GM18498 (cell line): Measurements from ENCODE around the gene ANO1.
"Not testable (repeated sequence)": the region's sequence is repeated elsewhere in the genome, so short reads cannot be mapped to it uniquely, and the experiment has no call there.

Source experiments
- ATAC-seq: cut with Tn5 transposase; IDR thresholded peaks from one replicate; pipeline ENCODE4 v1.9.1; 2021; ENCODE audit warnings: mild to moderate bottlenecking, moderate library complexity; ENCODE audit not compliant: unreplicated experiment

Gene ANO1

GRCh38 chr11:70204466-70204799 is 126.3 kb downstream of the ANO1 start:
- ATAC-seq, result no peak

GRCh38 chr11:70205049-70205725 is 127.1 kb downstream of the ANO1 start:
- ATAC-seq, result no peak

- no peak for ATAC-seq
Observed at GRCh38 chr11:70205766-70206165, 127.6 kb downstream of the ANO1 start.

GRCh38 chr11:70206226-70206981 is 128.3 kb downstream of the ANO1 start:
- no peak for ATAC-seq

GRCh38 chr11:70206982-70207376 is 128.9 kb downstream of the ANO1 start:
- no peak for ATAC-seq

- no peak for ATAC-seq
Observed at GRCh38 chr11:70207531-70208131, 129.5 kb downstream of the ANO1 start.

- no peak for ATAC-seq
Observed at GRCh38 chr11:70209391-70209912, 131.3 kb downstream of the ANO1 start.

- no peak for ATAC-seq
Observed at GRCh38 chr11:70210051-70210501, 132.0 kb downstream of the ANO1 start.

GRCh38 chr11:70210530-70210929 is 132.4 kb downstream of the ANO1 start:
- no peak for ATAC-seq

- no peak for ATAC-seq
Observed at GRCh38 chr11:70212227-70212811, 134.2 kb downstream of the ANO1 start.

- not testable (repeated sequence) for ATAC-seq
Observed at GRCh38 chr11:70217388-70217787, 139.3 kb downstream of the ANO1 start.

- ATAC-seq, result not testable (repeated sequence)
Observed at GRCh38 chr11:70218076-70218475, 140.0 kb downstream of the ANO1 start.

GRCh38 chr11:70220136-70220535 is 142.0 kb downstream of the ANO1 start:
- no peak for ATAC-seq

GRCh38 chr11:70220920-70221319 is 142.8 kb downstream of the ANO1 start:
- no peak for ATAC-seq

- ATAC-seq, result no peak
Observed at GRCh38 chr11:70225681-70226177, 147.6 kb downstream of the ANO1 start.

GRCh38 chr11:70226183-70226582 is 148.1 kb downstream of the ANO1 start:
- no peak for ATAC-seq

- ATAC-seq, result no peak
Observed at GRCh38 chr11:70226967-70227366, 148.8 kb downstream of the ANO1 start.

GRCh38 chr11:70229737-70230136 is 151.6 kb downstream of the ANO1 start:
- no peak for ATAC-seq

GRCh38 chr11:70230151-70230839 is 152.2 kb downstream of the ANO1 start:
- no peak for ATAC-seq

- no peak for ATAC-seq
Observed at GRCh38 chr11:70230840-70231710, 153.0 kb downstream of the ANO1 start.
